Measurements from ENCODE around the gene TP53I11.

- TF ChIP-seq, protein P1, sequence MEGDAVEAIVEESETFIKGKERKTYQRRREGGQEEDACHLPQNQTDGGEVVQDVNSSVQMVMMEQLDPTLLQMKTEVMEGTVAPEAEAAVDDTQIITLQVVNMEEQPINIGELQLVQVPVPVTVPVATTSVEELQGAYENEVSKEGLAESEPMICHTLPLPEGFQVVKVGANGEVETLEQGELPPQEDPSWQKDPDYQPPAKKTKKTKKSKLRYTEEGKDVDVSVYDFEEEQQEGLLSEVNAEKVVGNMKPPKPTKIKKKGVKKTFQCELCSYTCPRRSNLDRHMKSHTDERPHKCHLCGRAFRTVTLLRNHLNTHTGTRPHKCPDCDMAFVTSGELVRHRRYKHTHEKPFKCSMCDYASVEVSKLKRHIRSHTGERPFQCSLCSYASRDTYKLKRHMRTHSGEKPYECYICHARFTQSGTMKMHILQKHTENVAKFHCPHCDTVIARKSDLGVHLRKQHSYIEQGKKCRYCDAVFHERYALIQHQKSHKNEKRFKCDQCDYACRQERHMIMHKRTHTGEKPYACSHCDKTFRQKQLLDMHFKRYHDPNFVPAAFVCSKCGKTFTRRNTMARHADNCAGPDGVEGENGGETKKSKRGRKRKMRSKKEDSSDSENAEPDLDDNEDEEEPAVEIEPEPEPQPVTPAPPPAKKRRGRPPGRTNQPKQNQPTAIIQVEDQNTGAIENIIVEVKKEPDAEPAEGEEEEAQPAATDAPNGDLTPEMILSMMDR (IDR thresholded peaks at IDR 0.05 in 8 of 11, conservative IDR thresholded peaks at IDR 0.05 in 3 of 11), result no peak
- TF ChIP-seq POLR2A (IDR thresholded peaks at IDR 0.05) (no peak), POLR2AphosphoS5 (IDR thresholded peaks at IDR 0.05) (no peak)
Observed at GRCh38 chr11:44889266-44889665, 61.4 kb downstream of the TP53I11 start.

All from spleen (tissue), 7 donors.